ENCODE measurements around the gene VAV2.

VAV2 gene

DNA sequence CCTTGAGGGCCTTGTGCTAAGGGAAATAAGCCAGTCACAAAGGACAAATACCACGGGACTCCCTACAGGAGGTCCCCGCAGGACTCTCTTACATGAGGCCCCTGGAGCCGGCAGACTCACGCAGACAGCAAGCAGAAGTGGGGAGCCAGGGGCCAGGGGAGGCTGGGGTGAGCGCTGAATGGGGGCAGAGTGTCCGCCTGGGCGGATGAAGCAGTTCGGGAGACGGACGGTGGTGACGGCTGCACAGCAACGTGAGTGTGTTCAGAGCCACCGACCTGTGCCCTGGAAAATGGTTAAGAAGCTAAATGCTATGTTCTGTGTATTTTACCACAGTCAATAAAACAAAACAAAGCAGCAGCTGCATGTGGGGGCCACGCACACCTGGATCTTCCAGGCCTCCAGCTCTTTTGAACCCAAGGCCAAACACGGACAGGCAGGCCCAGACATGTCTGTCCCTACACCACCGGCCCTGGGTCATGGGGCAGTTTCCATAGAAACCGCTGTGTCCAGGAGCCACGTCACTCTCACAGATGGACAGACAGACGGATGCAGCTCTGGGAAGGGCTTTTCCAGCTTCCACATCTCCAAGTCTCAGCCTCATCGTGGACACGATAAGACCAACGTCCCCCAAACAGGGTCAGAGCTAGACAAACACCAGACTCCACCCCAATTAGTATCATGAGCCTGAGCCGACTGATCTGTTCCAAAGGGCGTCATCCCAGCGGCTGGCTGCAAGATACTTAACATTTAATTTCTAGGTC, 103.9 kb downstream of the VAV2 start:
- no peak for DNase-seq

DNA sequence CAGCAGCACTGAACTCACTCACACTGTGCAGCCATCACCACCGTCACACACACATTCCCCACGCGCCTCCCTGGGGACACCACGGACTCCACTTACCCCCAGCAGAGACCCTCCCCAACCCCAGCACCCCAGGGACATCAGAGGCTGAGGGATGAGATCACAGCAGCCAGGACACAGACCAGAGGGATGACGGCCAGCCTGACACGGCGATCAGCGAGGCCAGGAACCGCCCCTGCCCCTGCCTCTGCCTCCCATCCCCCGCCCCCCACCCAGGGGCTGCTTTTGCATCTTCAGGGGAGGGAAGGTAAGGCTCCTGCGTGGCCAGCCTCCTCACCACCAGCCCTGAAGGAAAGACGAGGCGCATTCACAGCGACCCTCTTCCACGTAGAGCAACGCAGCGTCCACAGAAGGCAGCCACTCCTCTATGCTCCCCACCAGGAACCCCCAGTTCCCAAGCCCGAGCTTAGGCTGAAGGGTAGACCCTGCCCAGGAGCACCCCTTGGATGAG, 104.5 kb downstream of the VAV2 start:
- no peak for DNase-seq

- no peak for DNase-seq
Observed at GRCh38 chr9:133886563-133887501, 105.3 kb downstream of the VAV2 start.

DNA sequence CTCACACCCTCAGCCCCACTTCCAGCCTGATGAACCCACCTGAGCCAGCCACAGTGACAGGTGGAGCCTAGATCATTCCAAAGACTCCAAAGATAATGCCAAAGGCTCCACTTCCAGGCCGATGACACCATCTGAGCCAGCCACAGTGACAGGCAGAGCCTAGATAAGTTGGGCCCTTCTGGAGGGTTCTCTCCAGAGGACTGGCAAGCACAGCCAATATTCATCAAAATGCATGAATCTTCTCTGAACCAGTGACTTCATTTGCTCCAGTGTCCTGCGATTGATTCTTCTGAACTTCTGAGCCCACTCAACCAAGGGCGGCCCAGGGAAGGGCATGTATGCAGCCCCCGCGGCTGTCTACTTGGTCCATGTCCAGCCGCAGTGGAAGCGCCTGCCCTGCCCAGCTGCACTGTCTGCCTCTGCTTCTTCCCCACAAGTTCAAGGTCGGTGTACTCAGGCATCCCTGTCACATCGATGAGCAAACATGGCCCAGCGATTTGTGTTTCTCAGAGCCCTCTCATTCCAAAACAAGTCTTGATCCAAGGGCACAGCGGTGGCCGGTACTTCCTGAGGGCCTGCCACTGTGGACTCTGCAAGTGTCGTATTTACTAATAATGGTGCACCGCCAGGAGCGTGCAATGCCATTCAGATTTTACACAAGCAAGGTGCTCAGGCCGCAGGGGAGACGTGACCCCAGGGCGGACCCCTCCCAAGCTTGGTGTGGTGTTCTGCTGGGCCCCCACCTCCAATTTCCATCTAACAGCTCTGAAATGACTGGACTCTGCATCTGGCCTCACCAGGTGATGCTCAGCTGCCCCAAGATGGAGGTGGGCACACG, 107.0 kb downstream of the VAV2 start:
- DNase-seq = no peak

DNA sequence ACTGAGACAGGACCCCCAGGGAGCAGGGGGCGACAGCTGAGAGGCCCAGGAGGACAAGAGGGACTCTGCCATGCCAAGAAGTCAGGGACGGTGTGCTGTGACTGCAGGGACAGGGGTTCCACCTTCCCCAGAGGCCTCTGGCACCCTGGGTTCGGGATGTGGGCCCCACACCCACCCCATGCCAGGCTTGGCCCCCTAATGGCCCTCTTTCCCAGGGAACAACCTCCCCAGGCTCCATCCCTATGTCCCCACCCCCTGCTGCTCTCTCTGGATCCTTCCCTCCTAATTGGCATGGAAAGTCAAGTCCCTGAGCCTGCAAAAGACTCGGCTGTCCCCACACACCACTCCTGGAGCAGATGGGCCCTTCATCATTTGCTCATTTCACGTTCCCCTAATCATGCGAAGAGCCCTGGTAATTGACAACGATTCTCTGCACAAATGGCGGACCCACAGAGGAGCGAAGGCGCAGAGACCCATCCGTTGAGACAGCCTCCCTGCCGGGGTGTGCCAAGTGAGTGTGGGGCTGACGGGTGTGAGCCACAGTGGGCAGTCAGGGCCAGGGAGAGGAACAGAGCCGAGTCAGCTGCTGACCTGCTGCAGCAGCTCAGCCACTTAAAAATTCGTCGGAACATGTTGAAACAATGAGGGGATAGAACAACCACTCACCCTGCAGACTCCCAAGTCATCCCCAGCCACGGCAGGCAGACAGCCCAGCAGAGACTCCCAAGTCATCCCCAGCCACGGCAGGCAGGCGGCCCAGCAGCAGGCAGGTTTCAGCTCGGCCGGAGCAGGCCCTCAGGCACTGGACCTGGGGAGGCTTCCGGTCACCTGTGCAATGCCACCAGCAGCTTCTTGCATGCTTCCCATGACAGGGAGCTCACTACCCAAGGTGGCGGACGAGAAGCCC, 109.0 kb downstream of the VAV2 start:
- DNase-seq = no peak

DNA sequence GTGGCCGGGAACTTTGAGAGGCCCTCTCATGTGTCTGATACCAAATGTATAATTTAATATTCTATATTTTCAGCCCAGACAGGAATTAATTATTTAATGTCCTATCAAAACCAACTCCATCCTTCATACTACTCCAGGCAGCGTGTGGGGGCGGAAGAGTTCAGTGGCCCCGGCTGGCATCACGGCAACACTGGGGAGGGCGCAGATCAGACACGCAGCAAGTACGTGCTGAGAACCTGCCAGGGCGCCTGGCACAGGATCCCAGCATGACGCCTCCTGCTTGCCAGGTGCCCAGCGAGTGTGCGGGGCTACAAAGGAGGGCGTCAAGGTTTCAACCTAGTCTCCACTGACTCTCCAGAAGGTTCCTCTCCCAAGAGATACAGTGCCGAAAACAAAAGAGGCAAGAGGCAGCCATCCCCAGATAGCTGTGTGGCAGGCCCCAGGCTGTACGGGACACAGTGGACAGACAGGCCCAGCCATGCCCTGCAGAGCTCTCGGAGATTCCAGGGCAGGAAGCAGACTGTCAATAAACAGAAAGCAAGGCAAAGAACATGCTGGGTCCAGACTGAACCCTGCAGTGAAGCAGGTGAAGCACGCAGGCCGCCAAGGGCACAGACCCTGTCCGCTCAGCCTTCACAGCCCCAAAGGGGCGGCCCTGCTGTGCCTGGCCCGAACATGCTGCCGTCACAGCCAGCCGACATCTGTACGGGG, 110.3 kb downstream of the VAV2 start:
- no peak for DNase-seq

- no peak for DNase-seq
Observed at GRCh38 chr9:133880851-133881661, 111.1 kb downstream of the VAV2 start.

DNA sequence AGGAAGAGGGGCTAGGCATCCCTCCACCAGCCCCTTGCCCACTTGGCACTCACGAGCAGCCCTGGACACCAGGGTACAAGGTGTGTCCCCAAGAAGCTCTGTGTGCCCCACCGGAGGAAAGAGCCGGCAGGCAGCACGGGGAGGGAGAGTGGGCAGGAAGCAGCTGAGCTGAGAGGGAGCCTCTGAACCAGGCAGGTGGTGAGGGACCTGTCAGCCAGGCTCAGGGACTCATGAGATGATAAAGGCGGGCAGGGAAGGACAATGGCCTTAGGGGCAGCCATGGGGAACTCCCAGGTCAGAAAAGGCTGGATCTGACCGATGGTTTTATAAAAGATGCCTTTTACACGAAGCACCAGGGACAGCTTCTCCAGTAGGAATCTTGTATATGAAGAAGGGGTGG, 112.0 kb downstream of the VAV2 start:
- DNase-seq = no peak

- no peak for DNase-seq
Observed at GRCh38 chr9:133879615-133880014, 112.5 kb downstream of the VAV2 start.

DNA sequence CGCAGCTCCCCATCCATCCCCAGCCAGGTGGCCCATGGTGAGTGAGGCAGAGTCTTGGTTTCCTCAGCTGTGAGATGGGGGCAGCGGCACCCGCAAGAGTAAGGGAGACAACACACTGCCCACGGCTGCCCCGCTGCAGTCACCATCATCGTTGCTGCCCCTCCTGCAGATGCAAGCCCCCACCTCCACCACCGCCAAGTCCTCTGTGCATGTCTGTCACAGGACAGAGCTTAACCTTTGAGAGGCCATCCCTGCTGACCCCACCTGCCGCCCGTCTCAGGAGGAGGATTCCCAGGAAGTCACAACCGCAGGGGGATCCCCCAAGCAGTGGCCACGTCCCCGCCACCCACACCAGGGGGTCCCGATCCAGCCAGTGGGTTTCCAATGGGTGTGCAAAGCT, 113.7 kb downstream of the VAV2 start:
- no peak for DNase-seq

DNA sequence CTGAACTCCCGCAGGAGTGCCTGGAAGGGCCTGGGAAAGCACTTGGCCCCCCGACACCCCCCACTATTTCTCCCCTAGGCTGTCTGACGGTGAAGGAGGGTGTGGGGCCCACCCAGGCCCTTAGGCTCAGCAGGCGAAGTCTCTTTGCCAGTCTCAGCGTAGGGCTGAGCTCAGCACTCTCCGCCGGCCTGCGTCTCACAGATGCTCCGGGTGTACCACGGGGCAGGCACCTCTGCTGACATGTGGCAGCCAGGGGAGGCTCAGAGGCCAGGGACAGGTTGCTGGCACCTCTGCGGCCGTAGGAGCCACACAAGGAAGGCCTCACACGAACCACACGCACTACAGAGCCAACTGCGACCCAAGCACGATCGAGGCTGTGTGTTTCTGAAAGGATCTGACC, 114.2 kb downstream of the VAV2 start:
- DNase-seq = no peak

DNA sequence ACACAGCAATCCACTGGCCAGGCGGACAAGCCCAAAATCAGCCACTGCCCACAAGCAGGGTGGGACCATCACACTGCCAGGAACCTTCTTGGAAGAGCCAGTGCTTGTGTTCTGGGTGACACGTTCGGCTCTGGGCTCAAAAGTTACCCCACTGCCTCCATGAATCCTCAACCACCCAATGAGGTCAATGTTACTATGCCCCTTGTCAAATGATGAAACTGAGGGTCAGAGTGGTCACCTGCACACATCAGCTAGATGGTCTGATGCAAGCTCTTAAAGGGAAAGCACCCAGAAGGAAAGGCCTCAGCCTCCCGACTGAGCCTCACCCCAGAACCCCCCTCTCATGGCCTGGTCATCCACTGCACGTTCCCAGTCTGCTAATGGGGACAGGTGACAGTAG, 114.8 kb downstream of the VAV2 start:
- no peak for DNase-seq

DNA sequence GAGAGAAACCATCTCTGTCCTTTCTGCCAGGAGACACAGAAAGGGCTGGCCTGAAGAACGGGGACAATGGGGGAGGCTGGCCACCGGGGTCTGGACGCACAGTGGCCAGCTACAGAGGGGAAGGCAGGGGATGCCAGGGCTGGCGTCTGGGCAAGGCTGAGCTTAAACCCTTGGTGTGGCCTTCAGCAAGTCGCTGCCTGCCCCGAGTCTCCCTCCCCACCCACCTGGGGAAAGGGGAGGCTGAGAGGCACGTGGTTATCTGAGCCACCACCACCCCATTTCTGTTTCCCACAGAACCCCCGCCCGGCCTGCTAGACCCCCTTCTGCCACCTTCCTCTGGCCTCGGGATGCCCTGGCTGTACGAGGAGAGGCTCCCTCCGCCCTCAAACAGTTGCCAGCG, 115.3 kb downstream of the VAV2 start:
- no peak for DNase-seq

GRCh38 chr9:133876144-133876543, 116.0 kb downstream of the VAV2 start:
- no peak for DNase-seq

GRCh38 chr9:133875131-133875530, 117.0 kb downstream of the VAV2 start:
- no peak for DNase-seq

DNA sequence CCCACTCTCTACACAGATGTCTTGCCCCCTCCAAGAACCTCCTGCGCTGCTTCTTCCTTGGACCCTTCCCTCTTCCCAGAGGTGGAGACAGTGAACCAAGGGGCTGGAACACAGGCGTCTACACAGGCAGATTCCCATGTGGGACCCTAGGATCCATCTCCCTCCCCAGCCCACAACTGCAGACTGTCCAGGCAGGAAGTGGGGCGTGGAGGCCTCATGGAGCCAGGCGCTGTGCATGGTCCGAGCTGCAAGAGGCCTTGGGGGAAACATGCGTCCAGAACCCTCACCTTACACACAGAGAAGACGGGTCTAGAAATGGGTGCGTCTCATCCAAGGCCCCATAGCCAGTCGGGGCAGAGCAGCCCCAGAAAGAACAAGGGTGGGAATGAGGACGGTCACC, 117.5 kb downstream of the VAV2 start:
- DNase-seq = no peak

GRCh38 chr9:133874060-133874657, 118.0 kb downstream of the VAV2 start:
- peak; percentile 89 for DNase-seq

DNA sequence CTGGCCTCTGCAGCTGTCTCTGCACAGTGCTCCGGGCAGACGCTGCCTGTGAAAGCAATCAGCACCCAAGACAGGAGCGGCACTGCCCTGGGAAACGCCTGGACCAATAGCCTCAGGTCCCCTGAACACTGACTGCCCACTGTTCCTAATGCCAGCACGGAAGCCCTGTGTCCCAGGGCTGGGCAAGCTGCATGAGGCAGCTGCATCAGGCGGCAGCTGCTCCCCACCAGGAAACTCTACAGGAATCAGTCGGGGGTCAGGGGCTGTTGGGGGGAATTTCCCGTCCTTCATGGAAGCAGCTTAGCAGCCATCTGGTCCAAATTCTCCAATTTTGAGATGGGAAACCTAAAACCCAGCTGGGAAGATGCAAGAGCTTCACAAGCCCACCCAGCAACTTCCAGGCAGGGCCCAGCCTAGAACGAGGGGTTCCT, 118.6 kb downstream of the VAV2 start:
- DNase-seq = no peak

DNA sequence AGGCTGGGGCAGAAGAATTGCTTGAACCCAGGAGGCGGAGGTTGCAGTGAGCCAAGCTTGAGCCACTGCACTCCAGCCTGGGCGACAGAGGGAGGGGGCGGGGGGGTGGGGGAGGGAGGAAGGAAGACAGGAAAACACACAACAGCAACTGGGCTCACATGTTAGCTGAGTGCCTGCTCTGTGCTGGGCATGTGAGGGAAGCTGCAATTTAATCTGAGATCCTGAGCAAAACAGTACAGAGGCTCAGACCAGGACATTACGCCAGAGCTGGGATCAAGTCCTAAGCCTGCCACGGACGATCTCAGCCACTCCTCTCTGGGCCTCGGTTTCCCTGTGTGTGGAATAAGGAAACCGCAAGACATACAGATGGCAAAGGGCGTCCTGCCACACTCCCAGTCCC, 119.1 kb downstream of the VAV2 start:
- DNase-seq = no peak

Measured in EL (cell line).